ENCODE measurements around the gene FMO2.

FMO2 gene

GRCh38 chr1:171158551-171158950, 26.5 kb upstream of the FMO2 start:
- no peak for DNase-seq (ENCODE audit: low read depth)
- H3K4me3 ChIP-seq (ENCODE audit: low read length), result no peak overlapping the region
- no peak for TF ChIP-seq CTCF (IDR thresholded peaks at IDR 0.05; ENCODE audit: insufficient read depth, low read depth, low read length, missing control alignments)

- no peak for DNase-seq (ENCODE audit: low read depth)
- no peak overlapping the region for H3K4me3 ChIP-seq (ENCODE audit: low read length)
- no peak for TF ChIP-seq CTCF (IDR thresholded peaks at IDR 0.05; ENCODE audit: insufficient read depth, low read depth, low read length, missing control alignments)
Observed at GRCh38 chr1:171159148-171159547, 26.0 kb upstream of the FMO2 start.

GRCh38 chr1:171160211-171160610, 24.9 kb upstream of the FMO2 start:
- no peak for DNase-seq (ENCODE audit: low read depth)
- H3K4me3 ChIP-seq (ENCODE audit: low read length), result no peak overlapping the region
- no peak for TF ChIP-seq CTCF (IDR thresholded peaks at IDR 0.05; ENCODE audit: insufficient read depth, low read depth, low read length, missing control alignments)

- TF ChIP-seq CTCF (IDR thresholded peaks at IDR 0.05; ENCODE audit: insufficient read depth, low read depth, low read length, missing control alignments), result no peak
- H3K4me3 ChIP-seq (ENCODE audit: low read length), result no peak overlapping the region
- DNase-seq (ENCODE audit: low read depth), result peak; percentile 10
Observed at GRCh38 chr1:171160639-171161354, 24.3 kb upstream of the FMO2 start.

GRCh38 chr1:171161431-171161830, 23.7 kb upstream of the FMO2 start:
- H3K4me3 ChIP-seq (ENCODE audit: low read length), result no peak overlapping the region
- no peak for DNase-seq (ENCODE audit: low read depth)
- no peak for TF ChIP-seq CTCF (IDR thresholded peaks at IDR 0.05; ENCODE audit: insufficient read depth, low read depth, low read length, missing control alignments)

- TF ChIP-seq CTCF (IDR thresholded peaks at IDR 0.05; ENCODE audit: insufficient read depth, low read depth, low read length, missing control alignments), result no peak
- DNase-seq (ENCODE audit: low read depth), result peak; percentile 95
- H3K4me3 ChIP-seq (ENCODE audit: low read length), result no peak overlapping the region
Observed at GRCh38 chr1:171166361-171166760, 18.7 kb upstream of the FMO2 start.

- no peak overlapping the region for H3K4me3 ChIP-seq (ENCODE audit: low read length)
- peak; percentile 62 for DNase-seq (ENCODE audit: low read depth)
- TF ChIP-seq CTCF (IDR thresholded peaks at IDR 0.05; ENCODE audit: insufficient read depth, low read depth, low read length, missing control alignments), result no peak
Observed at GRCh38 chr1:171167785-171168184, 17.3 kb upstream of the FMO2 start.

Data from epithelial cell of esophagus (primary cell).